Endodermal cell (in vitro differentiated cells): ENCODE results near the gene CAMK4. TPM values are rescaled to one million over a fixed set of nuclear protein-coding genes. Genes with fewer than 3 reads are reported as not detected.

ENCODE experiments used
- DNase-seq: peaks from one replicate; pipeline ENCODE4 v3.0.0-alpha.2; 2017
- H3K27ac ChIP-seq: 2 replicates; pipeline ENCODE4 v1.5.1; 2013; ENCODE audit warnings: mild to moderate bottlenecking, low read depth, low read length, moderate library complexity
- H3K27me3 ChIP-seq: 2 replicates; pipeline ENCODE4 v1.6.1; 2013; ENCODE audit warnings: mild to moderate bottlenecking, low read length, moderate library complexity; ENCODE audit not compliant: insufficient read depth, control insufficient read depth, poor library complexity, severe bottlenecking
- H3K36me3 ChIP-seq: 2 replicates; pipeline ENCODE4 v1.7.0; 2013; ENCODE audit warnings: mild to moderate bottlenecking, low read length, moderate library complexity; ENCODE audit not compliant: control insufficient read depth, insufficient read depth
- H3K4me1 ChIP-seq: one replicate; pipeline ENCODE4 v1.7.0; 2013; ENCODE audit warnings: low read length; ENCODE audit not compliant: control insufficient read depth, insufficient read depth
- H3K4me3 ChIP-seq: 2 replicates; pipeline ENCODE4 v1.5.1; 2013; ENCODE audit warnings: mild to moderate bottlenecking, low read length, moderate library complexity
- H3K9ac ChIP-seq: 2 replicates; pipeline ENCODE4 v1.6.1; 2013; ENCODE audit warnings: mild to moderate bottlenecking, low read length, moderate library complexity; ENCODE audit not compliant: poor library complexity, severe bottlenecking; ENCODE audit errors: extremely low read depth
- H3K9me3 ChIP-seq: 2 replicates; pipeline ENCODE4 v1.6.1; 2013; ENCODE audit warnings: mild to moderate bottlenecking, low read length, moderate library complexity; ENCODE audit not compliant: control insufficient read depth
- H3K27ac Mint-ChIP-seq: 2 replicates; pipeline ENCODE4 v1.8.0; 2020; ENCODE audit warnings: mixed read lengths
- H3K27me3 Mint-ChIP-seq: 2 replicates; pipeline ENCODE4 v1.8.0; 2021; ENCODE audit warnings: mild to moderate bottlenecking, mixed read lengths; ENCODE audit not compliant: insufficient read depth
- H3K36me3 Mint-ChIP-seq: 2 replicates; pipeline ENCODE4 v1.8.0; 2020; ENCODE audit warnings: low read depth, mixed read lengths
- H3K4me1 Mint-ChIP-seq: 2 replicates; pipeline ENCODE4 v1.8.0; 2020; ENCODE audit warnings: mixed read lengths
- H3K4me3 Mint-ChIP-seq: 2 replicates; pipeline ENCODE4 v1.8.0; 2020; ENCODE audit warnings: mild to moderate bottlenecking, moderate library complexity, mixed read lengths
- H3K9me3 Mint-ChIP-seq: 2 replicates; pipeline ENCODE4 v1.8.0; 2020; ENCODE audit warnings: mild to moderate bottlenecking, mixed read lengths
- CTCF ChIP-seq: fragments of 200-600 bp; sonication (generic); conservative IDR thresholded peaks from 2 replicates; pipeline ENCODE4 v1.5.0; 2021; ENCODE audit warnings: antibody characterized with exemption, mild to moderate bottlenecking
- WGBS, 2 experiments: methylation state at CpG; one replicate each; pipeline versions ENCODE4 v1.1.5 to v1.1.7; 2013; ENCODE audit warnings: missing lambda C conversion rate in 2 of 2, mixed read lengths in 1 of 2; ENCODE audit not compliant: insufficient coverage in 1 of 2, insufficient read length in 1 of 2; 5-methylcytosine and 5-hydroxymethylcytosine counted together
- total RNA-seq, 2 donors: library from RNA; stranded (reverse); fragmentation: NEBNext Ultra II Directional in 1 of 2; extraction: Animal tissue kit (Norgen Biotek cat#: 25700) in 1 of 2; gene quantifications; 2 replicates in 1 of 2; 3 replicates in 1 of 2; pipeline ENCODE4 v1.2.1, GENCODE V29; 2021

The CAMK4 gene
- total RNA-seq, 2 donors from 2014 or later: 2.8 to 3.9 TPM

GRCh38 chr5:111486926-111487325 is 262.7 kb downstream of the CAMK4 start:
- H3K9ac ChIP-seq: no peak overlapping the region
- Mint-ChIP-seq H3K27me3 (no peaks in the 10 kb centered on the region), H3K9me3 (no peaks in the 10 kb centered on the region), H3K36me3 (no peaks in the 10 kb centered on the region), H3K27ac (no peak overlapping the region), H3K4me3 (no peak overlapping the region), H3K4me1 (no peaks in the 10 kb centered on the region)
- no peaks in the 10 kb centered on the region for H3K4me1 ChIP-seq
- no peak overlapping the region for H3K27ac ChIP-seq
- no peak for DNase-seq
- TF ChIP-seq CTCF: no peak
- H3K9me3 ChIP-seq: no peaks in the 10 kb centered on the region
- no peaks in the 10 kb centered on the region for H3K36me3 ChIP-seq
- H3K4me3 ChIP-seq: no peak overlapping the region
- H3K27me3 ChIP-seq: no peaks in the 10 kb centered on the region

GRCh38 chr5:111488353-111488752 is 264.2 kb downstream of the CAMK4 start:
- Histone ChIP-seq H3K36me3 (no peaks in the 10 kb centered on the region), H3K9ac (no peak overlapping the region), H3K4me1 (no peaks in the 10 kb centered on the region), H3K9me3 (no peaks in the 10 kb centered on the region), H3K27me3 (no peaks in the 10 kb centered on the region), H3K27ac (no peak overlapping the region), H3K4me3 (no peak overlapping the region)
- Mint-ChIP-seq H3K4me1 (no peaks in the 10 kb centered on the region), H3K4me3 (no peak overlapping the region), H3K27me3 (no peaks in the 10 kb centered on the region), H3K36me3 (no peaks in the 10 kb centered on the region), H3K9me3 (no peaks in the 10 kb centered on the region), H3K27ac (no peak overlapping the region)
- no peak for TF ChIP-seq CTCF
- DNase-seq: no peak

GRCh38 chr5:111493031-111493430 is 268.8 kb downstream of the CAMK4 start:
- no peak overlapping the region for H3K27ac Mint-ChIP-seq
- DNase-seq: no peak
- H3K9me3 Mint-ChIP-seq: no peaks in the 10 kb centered on the region
- no peak overlapping the region for H3K4me3 Mint-ChIP-seq
- H3K9me3 ChIP-seq: no peaks in the 10 kb centered on the region
- H3K9ac ChIP-seq: no peak overlapping the region
- H3K4me1 Mint-ChIP-seq: no peaks in the 10 kb centered on the region
- H3K4me3 ChIP-seq: no peak overlapping the region
- no peaks in the 10 kb centered on the region for H3K4me1 ChIP-seq
- no peak overlapping the region for H3K27ac ChIP-seq
- 93 to 100% methylated on average over 2 of the region's 2 CpGs for WGBS, 2 experiments
- peaks cover 26% of the 10 kb centered on the region for H3K36me3 ChIP-seq
- H3K27me3 Mint-ChIP-seq: no peaks in the 10 kb centered on the region
- TF ChIP-seq CTCF: no peak
- no peaks in the 10 kb centered on the region for H3K27me3 ChIP-seq
- peaks cover 7% of the 10 kb centered on the region for H3K36me3 Mint-ChIP-seq
